HG03457 (cell line): Measurements from ENCODE around the gene IL17F.
A peak's percentile ranks its signal among the peaks of the same experiment; 100 is the strongest.
"Not testable (repeated sequence)": the region's sequence is repeated elsewhere in the genome, so short reads cannot be mapped to it uniquely, and the experiment has no call there.

Source experiments
- ATAC-seq: cut with Tn5 transposase; IDR thresholded peaks from one replicate; pipeline ENCODE4 v1.9.1; 2021; ENCODE audit warnings: moderate number of reproducible peaks; ENCODE audit not compliant: unreplicated experiment

Gene IL17F

DNA sequence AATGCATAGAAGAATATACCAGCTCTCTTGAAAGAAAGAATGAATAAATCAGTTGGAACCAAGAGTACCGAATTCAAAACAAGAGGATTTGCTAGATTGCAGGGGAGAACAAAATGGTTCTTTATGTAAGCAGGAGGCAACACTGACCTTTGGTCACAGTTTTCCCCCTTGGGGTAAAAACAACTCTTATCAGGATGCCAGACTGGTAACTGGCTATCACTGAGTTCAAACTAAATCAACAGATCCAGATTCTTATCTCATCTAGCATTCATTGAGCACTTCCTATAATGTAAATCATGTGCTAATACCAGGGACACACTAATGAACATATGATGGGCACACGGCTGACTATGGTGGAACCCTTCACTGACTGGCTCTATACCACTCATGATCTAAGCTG is 4.8 kb upstream of the IL17F start:
- no peak for ATAC-seq

DNA sequence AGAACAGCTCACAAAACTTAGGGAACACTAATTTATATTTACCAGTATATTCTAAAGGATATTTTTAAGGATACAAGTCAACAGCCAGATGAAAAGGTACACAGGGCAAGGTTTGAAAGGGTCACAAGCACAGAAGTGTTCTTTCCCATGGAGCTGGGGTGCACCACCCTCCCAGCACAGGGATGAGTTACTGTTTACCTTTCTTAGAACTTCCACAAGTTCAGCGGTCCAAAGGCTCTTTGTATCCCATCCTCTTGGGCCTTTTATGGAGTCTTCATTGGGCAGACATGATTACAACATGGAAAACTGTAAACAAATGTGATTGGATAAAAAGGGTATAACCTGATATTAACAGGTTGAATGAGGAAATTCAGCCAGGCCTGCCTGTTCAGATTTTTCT is 1.1 kb upstream of the IL17F start:
- ATAC-seq, result no peak

DNA sequence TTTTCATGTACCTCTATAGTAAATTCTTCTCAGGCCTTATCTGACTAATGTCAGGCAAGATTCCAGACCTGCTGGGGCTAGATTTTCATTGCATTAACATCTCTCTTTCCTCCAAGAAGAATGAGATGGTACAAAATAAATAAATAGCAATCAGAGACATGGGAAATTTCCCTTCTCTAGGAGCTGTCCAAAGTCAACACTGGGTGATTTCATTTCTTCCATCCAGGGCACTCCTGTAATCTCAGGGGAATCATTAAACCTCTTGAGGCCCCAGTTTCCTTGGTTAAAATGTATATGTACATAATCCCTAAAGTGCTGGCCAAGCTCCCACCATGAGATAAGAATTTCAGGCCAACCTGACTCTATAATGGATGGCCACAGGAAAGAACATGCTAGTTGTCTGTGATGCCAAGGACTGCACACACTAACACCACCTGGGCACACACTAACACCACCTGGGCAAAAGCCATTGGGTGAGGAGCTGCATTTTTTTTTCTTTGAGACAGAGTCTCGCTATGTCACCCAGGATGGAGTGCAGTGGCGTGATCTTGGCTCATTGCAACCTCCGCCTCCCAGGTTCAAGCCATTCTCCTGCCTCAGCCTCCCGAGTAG is 912 bp downstream of the IL17F start:
- ATAC-seq, result no peak

GRCh38 chr6:52241819-52242218 is 2.5 kb downstream of the IL17F start:
- ATAC-seq, result no peak

- no peak for ATAC-seq
These were observed 10.1 kb downstream of the IL17F start for GRCh38 chr6:52233975-52234823.

DNA sequence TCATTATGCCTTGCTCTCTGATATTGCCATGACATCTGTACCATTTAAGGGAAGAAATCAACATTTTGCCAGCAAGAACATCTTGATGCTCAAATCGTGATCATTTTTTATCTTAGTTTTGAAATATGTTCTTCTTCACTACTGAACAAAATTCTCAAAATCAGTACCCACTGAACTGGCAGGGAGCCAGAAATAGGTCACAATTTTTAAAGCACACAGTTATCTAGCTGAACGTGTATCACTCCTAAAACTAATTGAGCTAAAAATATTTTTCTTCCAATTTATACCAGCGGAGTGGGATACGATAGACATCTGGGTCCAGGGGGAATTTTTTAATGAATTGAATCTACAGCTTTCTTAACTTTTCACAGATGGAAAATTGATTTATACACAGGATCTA is 11.3 kb downstream of the IL17F start:
- no peak for ATAC-seq

DNA sequence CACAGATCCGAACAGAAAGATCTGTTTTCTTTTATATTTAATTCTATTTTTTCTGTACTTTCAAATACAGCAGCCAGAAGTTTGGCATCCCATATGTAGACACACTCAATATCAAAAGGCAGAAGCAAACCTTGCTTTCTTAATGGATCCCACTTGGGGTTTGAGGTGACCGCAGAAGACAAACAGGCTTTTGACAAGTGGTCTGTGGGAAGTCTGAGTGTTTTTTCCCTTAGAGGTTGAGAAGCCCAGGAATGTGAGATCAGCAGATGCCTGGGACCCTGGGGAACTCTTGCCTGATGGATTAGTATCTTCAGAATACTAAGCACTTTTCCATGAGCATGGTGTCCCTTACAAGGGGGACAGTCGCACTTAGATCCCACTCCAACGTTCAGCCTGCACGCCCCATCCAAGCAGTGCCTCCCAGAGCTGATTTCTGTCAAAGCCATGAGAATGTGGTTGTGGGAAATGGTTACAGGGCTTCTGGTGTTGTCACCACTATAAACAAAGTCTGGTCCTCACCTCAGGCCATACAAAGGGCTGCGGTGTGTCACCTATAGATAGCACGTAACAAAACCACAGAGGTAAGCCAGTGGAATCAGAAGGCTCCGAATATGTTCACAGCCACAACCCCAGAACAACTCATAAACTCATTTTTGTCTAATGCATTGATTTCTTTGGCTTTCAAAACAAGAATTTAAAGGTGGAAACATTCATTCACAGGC is 12.7 kb downstream of the IL17F start:
- ATAC-seq, result no peak

- ATAC-seq, result no peak
These were observed 13.6 kb downstream of the IL17F start for GRCh38 chr6:52230685-52231084.

DNA sequence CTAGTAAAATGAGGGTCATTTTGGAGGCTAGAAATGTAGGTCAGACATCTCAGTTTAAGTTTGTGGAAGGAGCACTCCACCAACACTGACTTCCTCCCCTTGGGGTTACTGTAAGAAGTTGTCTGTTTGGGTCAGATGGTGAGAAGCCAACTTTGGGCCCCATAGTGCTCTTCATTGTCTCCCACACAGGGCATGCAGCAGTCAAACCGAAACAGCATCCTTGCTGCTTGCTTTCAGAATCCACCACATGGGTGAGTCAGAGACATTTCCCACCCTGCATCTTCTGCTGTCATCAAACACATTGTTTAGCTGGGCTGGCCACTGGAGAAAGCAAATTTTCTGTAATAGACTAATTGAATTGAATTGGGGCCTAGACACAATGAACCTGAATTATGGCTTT is 16.8 kb downstream of the IL17F start:
- peak; percentile 99 for ATAC-seq

- peak; percentile 77 for ATAC-seq
These were observed 23.0 kb downstream of the IL17F start for GRCh38 chr6:52221302-52221701.

DNA sequence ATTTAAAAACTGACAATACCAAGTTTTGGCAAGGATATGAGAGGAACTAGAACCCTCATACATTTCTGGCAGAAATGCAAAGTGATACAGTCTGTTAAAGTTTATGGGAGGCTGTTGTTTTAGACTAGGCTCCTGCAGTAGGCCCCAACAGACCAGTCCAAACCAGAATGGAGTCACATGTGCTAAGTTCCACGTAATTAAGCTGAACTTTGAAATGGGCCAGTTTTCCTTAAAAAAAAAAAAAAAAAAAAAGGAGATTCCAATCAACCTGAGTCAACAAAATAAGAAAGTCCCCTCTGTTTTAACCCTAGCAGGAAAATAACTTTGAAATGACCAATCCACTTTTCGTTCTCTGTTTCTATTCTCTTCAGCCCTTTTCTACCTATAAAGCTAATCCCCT is 26.5 kb downstream of the IL17F start:
- ATAC-seq, result no peak

GRCh38 chr6:52216932-52217575 is 27.2 kb downstream of the IL17F start:
- no peak for ATAC-seq

GRCh38 chr6:52215787-52216186 is 28.5 kb downstream of the IL17F start:
- no peak for ATAC-seq

DNA sequence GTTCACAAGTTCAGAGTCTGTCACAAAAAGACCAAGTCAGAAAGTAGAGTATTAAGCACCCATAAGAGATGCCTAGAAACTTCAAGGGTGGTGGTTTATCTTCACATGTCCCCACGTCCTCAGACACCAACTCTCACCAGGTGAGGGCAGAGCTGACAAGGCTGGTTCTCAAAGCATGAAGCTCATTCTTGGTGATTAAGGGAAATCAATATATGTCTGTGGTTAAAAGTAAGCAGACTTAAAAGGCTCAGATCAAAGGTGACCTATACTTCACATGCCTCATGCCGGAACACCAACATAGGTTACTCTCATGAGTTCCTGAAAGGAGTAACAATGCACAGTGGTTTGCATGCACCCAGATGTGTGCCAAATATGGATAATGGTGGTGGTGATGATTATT is 31.2 kb downstream of the IL17F start:
- no peak for ATAC-seq

DNA sequence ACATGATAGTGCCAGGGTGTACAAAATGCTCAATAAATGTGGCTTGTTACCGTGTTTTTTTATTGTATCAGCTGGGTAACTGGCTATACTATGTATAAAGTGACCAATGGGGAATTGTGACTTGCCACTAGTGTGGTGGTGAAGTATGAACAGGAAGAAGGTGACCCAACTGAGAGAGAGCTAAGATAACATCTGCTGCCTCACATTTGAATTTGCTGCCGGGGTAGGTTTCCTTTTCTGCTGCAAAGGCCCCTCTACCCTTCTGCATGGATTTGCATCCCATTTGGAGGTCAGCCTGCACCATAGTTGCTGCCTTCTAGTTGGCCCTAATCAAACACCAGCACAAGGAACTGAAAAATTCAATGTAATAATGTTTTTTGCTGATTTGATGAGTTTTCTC is 34.1 kb downstream of the IL17F start:
- no peak for ATAC-seq

DNA sequence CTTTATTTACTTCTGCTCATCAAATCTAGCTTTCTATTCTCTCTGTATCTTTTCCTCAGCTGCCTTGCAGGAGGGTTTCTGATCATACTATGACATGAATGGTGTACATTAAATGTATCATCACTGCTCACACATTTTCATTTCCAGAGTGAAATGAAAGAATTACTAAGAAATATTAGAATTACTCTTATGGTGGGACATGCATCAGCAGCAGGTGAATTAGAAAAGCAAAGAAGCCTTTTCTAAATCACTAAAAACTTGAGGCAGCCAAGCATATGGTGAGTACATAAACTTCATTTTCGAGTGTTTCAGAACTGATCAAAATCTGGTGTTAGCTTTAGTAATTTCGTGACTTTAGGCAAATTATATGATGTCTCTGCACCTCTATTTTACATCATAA is 34.5 kb downstream of the IL17F start:
- no peak for ATAC-seq

GRCh38 chr6:52208612-52209011 is 35.7 kb downstream of the IL17F start:
- no peak for ATAC-seq

DNA sequence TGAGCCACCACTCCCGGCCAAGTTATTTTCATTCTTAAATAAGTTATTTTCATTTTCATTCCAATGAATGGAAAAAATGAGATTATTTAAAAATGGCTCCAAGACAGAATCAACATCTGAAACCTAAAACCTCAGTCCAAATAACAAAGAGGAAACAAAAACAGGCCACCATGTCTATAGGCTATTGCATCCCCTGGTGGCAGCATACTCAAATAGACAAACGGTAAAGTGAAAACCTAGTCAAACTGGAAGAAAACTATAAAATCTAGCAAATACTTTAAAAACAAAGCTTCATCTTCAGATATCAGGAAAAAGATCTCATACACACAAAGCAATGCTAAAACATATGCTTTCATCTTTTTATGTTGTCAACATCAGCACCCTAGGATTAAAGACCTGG is 37.2 kb downstream of the IL17F start:
- ATAC-seq, result no peak

DNA sequence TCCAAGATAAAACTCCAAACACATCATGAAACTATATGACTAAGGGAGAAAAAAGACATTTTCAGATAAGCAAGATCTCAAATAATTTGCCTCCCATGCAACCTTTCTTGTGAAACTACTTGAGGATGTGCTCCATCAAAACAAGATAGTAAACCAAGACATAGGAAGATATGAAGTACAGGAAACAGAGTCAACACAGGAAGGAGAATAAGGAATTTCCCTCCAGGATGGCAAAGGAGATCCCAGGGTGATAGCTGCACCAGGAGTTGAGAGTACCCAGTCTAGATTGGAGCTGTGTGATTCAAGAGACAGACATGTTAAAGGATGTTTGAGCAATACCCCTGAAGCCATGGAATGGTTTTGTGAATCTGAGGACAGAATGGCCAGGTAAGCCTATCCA is 42.8 kb downstream of the IL17F start:
- ATAC-seq, result no peak

DNA sequence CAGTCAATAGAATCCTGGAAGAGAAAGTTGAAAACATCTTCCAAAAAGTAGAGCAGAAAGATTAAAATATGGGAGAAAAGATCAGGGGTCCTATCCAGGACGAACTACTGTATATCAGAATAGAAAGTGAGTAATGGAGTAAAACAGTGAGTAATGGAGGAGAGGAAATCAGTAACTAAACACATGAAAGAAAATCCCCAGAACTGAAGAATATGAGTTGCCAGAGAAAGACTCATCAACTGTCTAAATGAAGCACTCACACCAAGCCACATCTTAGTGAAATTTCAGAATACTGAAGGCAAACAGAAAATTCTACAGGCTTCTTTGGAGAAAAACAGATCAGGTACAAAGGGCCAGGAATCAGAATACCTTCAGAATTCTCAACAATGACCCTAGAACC is 43.3 kb downstream of the IL17F start:
- no peak for ATAC-seq

DNA sequence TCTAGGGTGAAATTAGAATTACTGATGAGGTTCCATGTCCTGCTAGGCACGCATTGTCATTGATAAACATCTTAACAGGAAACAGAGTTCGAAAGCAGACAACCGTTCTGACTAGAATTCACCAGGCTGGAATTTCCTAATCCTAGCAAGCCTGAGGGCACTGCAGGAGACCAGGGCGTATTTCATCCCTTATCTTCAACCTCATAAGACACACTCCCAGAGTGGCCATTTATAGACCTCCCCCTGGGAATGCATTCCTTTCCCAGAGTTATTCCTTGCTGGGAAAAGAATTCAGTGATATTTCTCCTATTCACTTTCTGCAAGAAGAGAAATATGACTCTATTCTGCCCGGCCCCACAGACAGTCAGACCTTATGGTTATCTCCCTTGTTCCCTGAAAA is 44.2 kb downstream of the IL17F start:
- not testable (repeated sequence) for ATAC-seq

GRCh38 chr6:52195886-52196285 is 48.4 kb downstream of the IL17F start:
- no peak for ATAC-seq
